ENCODE results near the gene PSENEN.

PSENEN gene
- total RNA-seq = 2.7 to 8.7 (median 5.0) reads per million in 9 experiments

GRCh38 chr19:35745328-35746086 lies at the start of gene PSENEN, which contains the start of gene U2AF1L4:
PSENEN (plus strand) TSS chr19:35745651; CDS start chr19:35745931, 280 bp downstream.
U2AF1L4 (minus strand) TSS chr19:35745418; CDS start chr19:35745391, 27 bp downstream.
- peaks cover 29% of the 10 kb centered on the region for H3K36me3 Mint-ChIP-seq (ENCODE audit: insufficient read depth)
- no peaks in the 10 kb centered on the region for H3K27me3 Mint-ChIP-seq
- peak within 1 kb of the TSS; percentile 98 to 99 for H3K27ac Mint-ChIP-seq
- ATAC-seq (replicated peaks) = peak; percentile 58
- peak; percentile 93 to 95 (median 93) for DNase-seq
- no peaks in the 10 kb centered on the region for H3K9me3 Mint-ChIP-seq
- H3K4me1 Mint-ChIP-seq (ENCODE audit: low read depth in 2 of 2) = peaks cover 57 to 58% of the 10 kb centered on the region in 2 donors
- H3K4me3 Mint-ChIP-seq = peak within 1 kb of the TSS; percentile 86 to 94

DNA sequence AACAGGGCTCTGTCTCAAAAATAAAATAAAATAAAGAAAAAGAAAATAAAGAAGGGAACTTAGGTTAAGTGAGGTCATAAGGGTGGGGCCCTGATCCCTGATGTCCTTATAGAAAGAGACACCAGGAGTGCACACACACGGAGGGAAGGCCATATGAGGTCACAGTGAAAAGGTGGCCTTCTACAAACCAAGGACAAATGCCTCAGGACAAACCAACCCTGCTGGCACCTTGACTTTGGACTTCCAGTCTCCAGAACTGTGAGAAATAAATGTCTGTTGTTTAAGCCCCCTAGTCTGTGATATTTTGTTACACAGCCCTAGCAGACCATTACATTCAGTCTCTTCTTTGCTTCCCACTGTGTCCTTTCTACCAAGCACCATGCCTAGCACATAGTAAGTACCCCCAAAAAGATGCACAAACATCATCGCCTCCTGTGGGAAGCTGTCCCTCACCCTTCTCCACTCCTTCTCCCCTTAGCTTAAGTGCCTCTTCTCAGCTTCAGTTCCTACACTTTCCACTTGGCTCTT lies 49.5 kb upstream of the PSENEN start:
- Mint-ChIP-seq H3K4me1 (ENCODE audit: low read depth in 2 of 2) (no peaks in the 10 kb centered on the region), H3K4me3 (no peak overlapping the region), H3K27me3 (no peaks in the 10 kb centered on the region), H3K36me3 (ENCODE audit: insufficient read depth) (no peaks in the 10 kb centered on the region), H3K9me3 (no peaks in the 10 kb centered on the region), H3K27ac (no peak overlapping the region)
- ATAC-seq (replicated peaks) (no peak), DNase-seq (no peak)

- H3K9me3 Mint-ChIP-seq = no peaks in the 10 kb centered on the region
- H3K27me3 Mint-ChIP-seq = peaks cover 0 to 2% of the 10 kb centered on the region in 2 donors
- no peak overlapping the region for H3K27ac Mint-ChIP-seq
- ATAC-seq (replicated peaks) = no peak
- DNase-seq = no peak
- H3K4me3 Mint-ChIP-seq = no peak overlapping the region
- H3K4me1 Mint-ChIP-seq (ENCODE audit: low read depth in 2 of 2) = no peaks in the 10 kb centered on the region
- H3K36me3 Mint-ChIP-seq (ENCODE audit: insufficient read depth) = no peaks in the 10 kb centered on the region
Observed at GRCh38 chr19:35696835-35697234, 48.6 kb upstream of the PSENEN start.

- peak; percentile 84 to 85 (median 84) for DNase-seq
- Mint-ChIP-seq H3K9me3 (no peaks in the 10 kb centered on the region), H3K4me1 (ENCODE audit: low read depth in 2 of 2) (peaks cover 5 to 7% of the 10 kb centered on the region in 2 donors), H3K27me3 (peaks cover 0 to 9% of the 10 kb centered on the region in 2 donors), H3K4me3 (peak overlapping the region; percentile 92 to 94), H3K36me3 (ENCODE audit: insufficient read depth) (peaks cover 6% of the 10 kb centered on the region), H3K27ac (peak overlapping the region; percentile 85 to 86)
- peak; percentile 99 for ATAC-seq (replicated peaks)
Observed at GRCh38 chr19:35702223-35703012, 43.0 kb upstream of the PSENEN start.

DNA sequence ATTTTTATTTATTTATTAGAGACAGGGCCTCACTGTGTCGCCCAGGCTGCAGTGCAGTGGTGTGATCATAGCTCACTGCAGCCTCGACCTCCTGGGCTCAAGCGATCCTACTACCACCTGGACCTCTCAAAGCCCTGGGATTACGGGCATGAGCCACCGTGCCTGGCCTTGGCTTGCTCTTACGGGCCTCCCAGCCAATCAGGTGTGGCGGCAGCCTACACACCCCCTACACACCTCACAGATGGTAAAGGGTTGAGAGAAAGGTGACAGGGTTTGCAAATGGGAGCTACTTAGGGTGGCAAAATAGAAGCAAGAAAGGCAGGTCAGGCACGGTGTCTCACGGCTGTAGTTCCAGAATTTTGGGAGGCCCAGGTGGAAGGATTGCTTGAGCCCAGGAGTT lies 42.1 kb upstream of the PSENEN start:
- H3K4me1 Mint-ChIP-seq (ENCODE audit: low read depth in 2 of 2) = peaks cover 5 to 7% of the 10 kb centered on the region in 2 donors
- peaks cover 0 to 9% of the 10 kb centered on the region in 2 donors for H3K27me3 Mint-ChIP-seq
- DNase-seq (no peak), ATAC-seq (replicated peaks) (no peak)
- no peak overlapping the region for H3K27ac Mint-ChIP-seq
- peak overlapping the region in 1 of 2 donors; percentile 94 for H3K4me3 Mint-ChIP-seq
- peaks cover 6% of the 10 kb centered on the region for H3K36me3 Mint-ChIP-seq (ENCODE audit: insufficient read depth)
- H3K9me3 Mint-ChIP-seq = no peaks in the 10 kb centered on the region

DNA sequence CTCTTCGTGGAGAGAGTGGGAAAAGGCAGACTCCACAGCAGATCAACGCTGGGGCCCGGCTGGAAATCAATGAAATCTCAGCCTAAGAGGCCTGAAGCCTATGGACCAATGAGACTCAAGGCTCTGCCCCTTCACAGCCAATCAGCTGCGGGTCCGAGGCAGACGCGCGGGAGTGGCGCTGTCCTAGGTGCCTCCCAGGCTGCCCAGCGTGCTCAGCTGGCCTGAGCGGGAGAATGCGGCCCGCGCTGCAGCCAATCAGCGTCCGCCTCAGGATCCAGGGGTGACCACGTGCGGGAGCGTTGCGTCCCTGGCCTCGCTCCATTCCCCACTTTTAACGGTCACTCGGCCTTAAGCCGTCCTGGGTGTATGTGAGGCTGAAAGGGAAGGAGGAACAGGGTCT lies 41.2 kb upstream of the PSENEN start, which contains the start of gene ZBTB32:
TSS of gene ZBTB32 (plus strand) at position 341 of the 400 bp plus-strand sequence. CDS start 10,069 bp downstream, outside the sequence.
- DNase-seq (no peak), ATAC-seq (replicated peaks) (no peak)
- no peak within 1 kb of the TSS for H3K27ac Mint-ChIP-seq
- peaks cover 6% of the 10 kb centered on the region for H3K36me3 Mint-ChIP-seq (ENCODE audit: insufficient read depth)
- H3K4me3 Mint-ChIP-seq = no peak within 1 kb of the TSS
- no peaks in the 10 kb centered on the region for H3K9me3 Mint-ChIP-seq
- peaks cover 0 to 9% of the 10 kb centered on the region in 2 donors for H3K27me3 Mint-ChIP-seq
- peaks cover 5 to 7% of the 10 kb centered on the region in 2 donors for H3K4me1 Mint-ChIP-seq (ENCODE audit: low read depth in 2 of 2)

- H3K27me3 Mint-ChIP-seq = peaks cover 0 to under 1% of the 10 kb centered on the region in 2 donors
- H3K9me3 Mint-ChIP-seq = no peaks in the 10 kb centered on the region
- H3K4me1 Mint-ChIP-seq (ENCODE audit: low read depth in 2 of 2) = peaks cover 18 to 24% of the 10 kb centered on the region in 2 donors
- ATAC-seq (replicated peaks) = no peak
- H3K27ac Mint-ChIP-seq = no peak overlapping the region
- no peak for DNase-seq
- no peaks in the 10 kb centered on the region for H3K36me3 Mint-ChIP-seq (ENCODE audit: insufficient read depth)
- H3K4me3 Mint-ChIP-seq = no peak overlapping the region
Observed at GRCh38 chr19:35708391-35708790, 37.1 kb upstream of the PSENEN start.

DNA sequence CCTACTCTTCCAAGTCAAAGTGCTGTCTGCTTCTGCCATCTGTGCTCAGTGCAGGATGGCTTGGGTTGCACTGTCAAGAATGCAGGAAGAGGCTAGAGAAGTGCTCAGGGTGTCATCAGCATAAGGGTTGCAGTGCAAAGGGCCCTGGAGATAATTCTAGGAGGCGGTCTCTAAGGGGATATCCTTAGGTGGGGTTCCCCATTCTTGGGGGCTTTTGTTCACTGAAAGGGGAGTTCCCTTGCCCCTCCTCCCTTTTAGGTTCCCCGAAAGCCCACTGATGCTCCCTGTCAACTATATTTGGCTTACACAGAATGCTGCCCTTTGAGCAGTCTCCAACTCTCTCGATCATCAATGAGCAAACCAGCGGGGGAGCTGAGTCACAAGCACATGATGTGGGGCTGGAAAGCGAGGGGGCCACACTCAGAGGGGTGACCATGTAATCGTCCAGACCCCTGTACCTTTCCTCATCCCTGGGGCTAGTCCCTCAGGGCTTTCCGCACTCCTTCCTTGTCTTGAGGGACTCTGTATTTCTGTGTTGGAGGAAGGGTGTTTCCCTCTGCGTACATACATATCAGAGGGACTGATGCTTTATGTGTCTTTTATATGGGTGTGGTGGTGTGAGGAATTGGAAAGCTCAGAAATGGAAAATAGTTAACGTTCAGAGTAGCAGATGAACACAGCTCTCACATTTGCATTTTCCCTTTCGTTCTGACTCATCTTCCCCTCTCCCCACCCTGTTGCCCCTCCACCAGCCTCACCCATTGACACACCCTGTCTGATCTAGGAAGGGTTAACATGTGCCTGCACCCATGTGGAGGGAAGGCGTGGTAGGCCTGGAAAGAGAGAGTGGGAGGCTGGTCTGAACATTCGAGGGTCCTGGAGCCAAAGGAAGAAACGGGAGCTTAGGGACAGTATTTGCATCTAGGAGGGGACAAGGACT lies 34.4 kb upstream of the PSENEN start:
- Mint-ChIP-seq H3K36me3 (ENCODE audit: insufficient read depth) (peaks cover 9% of the 10 kb centered on the region), H3K4me1 (ENCODE audit: low read depth in 2 of 2) (peaks cover 39 to 45% of the 10 kb centered on the region in 2 donors), H3K4me3 (peak overlapping the region; percentile 35 to 65), H3K9me3 (no peaks in the 10 kb centered on the region), H3K27ac (peak overlapping the region; percentile 87 to 93), H3K27me3 (peaks cover 0 to 7% of the 10 kb centered on the region in 2 donors)
- ATAC-seq (replicated peaks) (peak; percentile 15), DNase-seq (no peak)

- peaks cover 18% of the 10 kb centered on the region for H3K36me3 Mint-ChIP-seq (ENCODE audit: insufficient read depth)
- peaks cover 48 to 53% of the 10 kb centered on the region in 2 donors for H3K4me1 Mint-ChIP-seq (ENCODE audit: low read depth in 2 of 2)
- peaks cover 0 to 7% of the 10 kb centered on the region in 2 donors for H3K27me3 Mint-ChIP-seq
- H3K9me3 Mint-ChIP-seq = no peaks in the 10 kb centered on the region
- ATAC-seq (replicated peaks) (peak; percentile 18), DNase-seq (peak; percentile 21 to 44 (median 27))
- peak overlapping the region; percentile 78 to 89 for H3K4me3 Mint-ChIP-seq
- H3K27ac Mint-ChIP-seq = peak overlapping the region; percentile 93 to 94
Observed at GRCh38 chr19:35712567-35713505, 32.6 kb upstream of the PSENEN start.

DNA sequence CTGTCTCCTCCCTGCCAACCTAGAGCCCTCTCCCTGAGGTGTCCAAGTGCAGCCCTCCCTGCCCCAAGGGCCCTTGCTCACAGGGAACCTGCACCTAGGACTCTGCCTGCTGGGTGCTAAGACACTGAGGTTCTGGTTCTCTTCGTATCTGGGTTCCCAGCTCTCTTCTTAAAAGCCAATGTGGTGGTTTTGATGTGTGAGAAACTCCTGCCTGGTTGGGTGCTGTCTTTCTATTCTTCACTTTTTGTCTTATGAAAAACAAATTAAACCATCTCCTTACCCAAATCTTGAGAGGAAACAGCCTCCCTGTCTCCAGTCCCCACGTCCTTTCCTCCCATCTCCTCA lies 32.0 kb upstream of the PSENEN start:
- H3K27me3 Mint-ChIP-seq = peaks cover 0 to 7% of the 10 kb centered on the region in 2 donors
- no peaks in the 10 kb centered on the region for H3K9me3 Mint-ChIP-seq
- peak overlapping the region; percentile 93 to 94 for H3K27ac Mint-ChIP-seq
- peaks cover 49 to 54% of the 10 kb centered on the region in 2 donors for H3K4me1 Mint-ChIP-seq (ENCODE audit: low read depth in 2 of 2)
- peaks cover 18% of the 10 kb centered on the region for H3K36me3 Mint-ChIP-seq (ENCODE audit: insufficient read depth)
- ATAC-seq (replicated peaks) (no peak), DNase-seq (no peak)
- H3K4me3 Mint-ChIP-seq = peak overlapping the region; percentile 78 to 89

GRCh38 chr19:35713904-35714495 lies 31.5 kb upstream of the PSENEN start:
- Mint-ChIP-seq H3K27me3 (peaks cover 0 to 7% of the 10 kb centered on the region in 2 donors), H3K4me3 (peak overlapping the region; percentile 78 to 89), H3K27ac (peak overlapping the region; percentile 93 to 94), H3K9me3 (no peaks in the 10 kb centered on the region), H3K36me3 (ENCODE audit: insufficient read depth) (peaks cover 18% of the 10 kb centered on the region), H3K4me1 (ENCODE audit: low read depth in 2 of 2) (peaks cover 50 to 58% of the 10 kb centered on the region in 2 donors)
- ATAC-seq (replicated peaks) (no peak), DNase-seq (no peak)
